HepG2 (cell line): Measurements from ENCODE around the gene TMEM247.

Experiments
- AFF4 ChIP-seq: sonication (generic); formaldehyde crosslinking; IDR thresholded peaks from 2 replicates; pipeline ENCODE4 v1.4.0; 2020; ENCODE audit warnings: missing genetic modification reagents
- EP300 ChIP-seq, 3 experiments: sonication (generic) in 1 of 3; formaldehyde crosslinking in 1 of 3; IDR thresholded peaks; 2 replicates each; pipeline versions ENCODE4 v1.5.1 to v1.6.1; 2011 to 2020; ENCODE audit warnings: low read depth in 2 of 3, low read length in 2 of 3, borderline replicate concordance in 1 of 3, improper control_type of control experiment in 1 of 3, mild to moderate bottlenecking in 1 of 3, missing genetic modification reagents in 1 of 3, moderate library complexity in 1 of 3
- NFE2L1 ChIP-seq: sonication (generic); formaldehyde crosslinking; IDR thresholded peaks from 2 replicates; pipeline ENCODE4 v1.4.0; 2020; ENCODE audit warnings: missing genetic modification reagents, mild to moderate bottlenecking, borderline replicate concordance
- POLR2A ChIP-seq, 2 experiments: IDR thresholded peaks; 2 replicates each; pipeline ENCODE4 v1.6.1; 2011; ENCODE audit warnings: low read depth in 2 of 2, low read length in 2 of 2, mild to moderate bottlenecking in 1 of 2, moderate library complexity in 1 of 2; ENCODE audit not compliant: insufficient read depth in 1 of 2
- TAF1 ChIP-seq: sonication (generic); formaldehyde crosslinking; IDR thresholded peaks from 2 replicates; pipeline ENCODE4 v1.4.0; 2020; ENCODE audit warnings: missing genetic modification reagents
- TF ChIP-seq, protein P1 (sequence below): sonication (generic); formaldehyde crosslinking; IDR thresholded peaks from 2 replicates; pipeline ENCODE4 v1.5.0; 2020; ENCODE audit warnings: mild to moderate bottlenecking, missing genetic modification reagents, moderate library complexity

DNA sequence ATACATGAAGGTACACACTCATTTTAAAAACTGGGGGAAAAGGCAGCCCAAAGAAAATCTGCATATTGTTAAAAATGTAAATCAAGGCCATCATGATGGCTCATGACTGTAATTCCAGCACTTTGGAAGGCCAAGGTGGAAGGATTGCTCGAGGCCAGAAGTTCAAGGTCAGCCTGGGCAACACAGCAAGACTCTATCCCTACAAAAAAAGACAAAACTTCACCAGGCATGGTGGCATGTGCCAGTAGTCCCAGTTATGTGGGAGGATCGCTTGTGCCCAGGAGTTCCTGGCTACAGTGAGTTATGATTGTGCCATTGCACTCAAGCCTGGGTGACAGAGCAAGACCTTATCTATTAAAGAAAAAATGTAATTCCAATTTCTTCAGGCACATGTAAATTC is 34.6 kb upstream of the TMEM247 start:
- TF ChIP-seq POLR2A (IDR thresholded peaks at IDR 0.05; ENCODE audit: insufficient read depth in 1 of 2, low read depth in 2 of 2, low read length in 2 of 2) (no peak), EP300 (IDR thresholded peaks at IDR 0.05; ENCODE audit: low read depth in 2 of 2, low read length in 2 of 2) (no peak), EP300 (CRISPR knock-in tag; IDR thresholded peaks at IDR 0.05; ENCODE audit: borderline replicate concordance) (no peak), NFE2L1 (CRISPR knock-in tag) (no peak), TAF1 (CRISPR knock-in tag) (no peak), AFF4 (CRISPR knock-in tag) (no peak)
- TF ChIP-seq, protein P1, sequence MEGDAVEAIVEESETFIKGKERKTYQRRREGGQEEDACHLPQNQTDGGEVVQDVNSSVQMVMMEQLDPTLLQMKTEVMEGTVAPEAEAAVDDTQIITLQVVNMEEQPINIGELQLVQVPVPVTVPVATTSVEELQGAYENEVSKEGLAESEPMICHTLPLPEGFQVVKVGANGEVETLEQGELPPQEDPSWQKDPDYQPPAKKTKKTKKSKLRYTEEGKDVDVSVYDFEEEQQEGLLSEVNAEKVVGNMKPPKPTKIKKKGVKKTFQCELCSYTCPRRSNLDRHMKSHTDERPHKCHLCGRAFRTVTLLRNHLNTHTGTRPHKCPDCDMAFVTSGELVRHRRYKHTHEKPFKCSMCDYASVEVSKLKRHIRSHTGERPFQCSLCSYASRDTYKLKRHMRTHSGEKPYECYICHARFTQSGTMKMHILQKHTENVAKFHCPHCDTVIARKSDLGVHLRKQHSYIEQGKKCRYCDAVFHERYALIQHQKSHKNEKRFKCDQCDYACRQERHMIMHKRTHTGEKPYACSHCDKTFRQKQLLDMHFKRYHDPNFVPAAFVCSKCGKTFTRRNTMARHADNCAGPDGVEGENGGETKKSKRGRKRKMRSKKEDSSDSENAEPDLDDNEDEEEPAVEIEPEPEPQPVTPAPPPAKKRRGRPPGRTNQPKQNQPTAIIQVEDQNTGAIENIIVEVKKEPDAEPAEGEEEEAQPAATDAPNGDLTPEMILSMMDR (CRISPR knock-in tag) = no peak
